Activated gamma-delta T cell (primary cell): ENCODE data around the gene EIF4G3.
"Not testable (repeated sequence)": the region's sequence is repeated elsewhere in the genome, so short reads cannot be mapped to it uniquely, and the experiment has no call there.

ENCODE experiments used
- DNase-seq: peaks from one replicate; lab custom pipeline; 2025; lab: John Stamatoyannopoulos, UW

Gene EIF4G3

DNA sequence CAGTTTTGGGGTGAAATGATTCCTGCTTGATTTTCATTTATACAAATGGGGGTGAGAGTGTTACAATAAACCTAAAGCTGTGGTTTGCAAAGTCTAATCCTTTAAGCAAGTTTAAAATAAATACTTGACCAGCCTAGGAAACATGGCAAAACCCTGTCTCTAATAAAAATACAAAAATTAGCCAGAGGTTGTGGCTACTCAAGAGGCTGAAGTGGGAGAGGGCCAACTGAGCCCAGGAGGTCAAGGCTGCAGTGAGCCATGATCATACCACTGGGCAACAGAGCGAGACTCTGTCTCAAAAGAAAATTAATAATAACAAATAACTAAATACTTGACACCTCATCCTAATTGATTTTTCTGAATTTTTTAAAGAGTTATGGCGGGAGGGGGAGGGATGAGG lies 110.8 kb downstream of the EIF4G3 start:
- DNase-seq = no peak

DNA sequence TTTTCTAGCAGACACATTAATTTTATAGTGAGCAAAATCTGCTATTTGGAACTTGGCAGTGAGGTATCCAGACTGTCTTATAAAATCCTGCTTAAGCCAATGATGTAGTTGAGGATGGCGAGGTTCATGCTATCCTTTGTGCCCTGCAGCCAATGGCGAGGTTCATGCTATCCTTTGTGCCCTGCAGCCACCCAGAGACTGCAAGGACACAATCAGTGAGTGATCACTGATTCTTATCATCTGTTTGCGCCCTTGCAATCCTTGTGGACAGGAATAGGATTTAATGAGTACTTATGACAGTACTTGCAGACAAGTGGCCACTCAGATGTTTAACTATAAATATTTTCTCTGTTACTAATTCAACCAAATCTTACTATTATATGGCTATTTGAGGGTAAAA lies 112.6 kb downstream of the EIF4G3 start:
- no peak for DNase-seq

DNA sequence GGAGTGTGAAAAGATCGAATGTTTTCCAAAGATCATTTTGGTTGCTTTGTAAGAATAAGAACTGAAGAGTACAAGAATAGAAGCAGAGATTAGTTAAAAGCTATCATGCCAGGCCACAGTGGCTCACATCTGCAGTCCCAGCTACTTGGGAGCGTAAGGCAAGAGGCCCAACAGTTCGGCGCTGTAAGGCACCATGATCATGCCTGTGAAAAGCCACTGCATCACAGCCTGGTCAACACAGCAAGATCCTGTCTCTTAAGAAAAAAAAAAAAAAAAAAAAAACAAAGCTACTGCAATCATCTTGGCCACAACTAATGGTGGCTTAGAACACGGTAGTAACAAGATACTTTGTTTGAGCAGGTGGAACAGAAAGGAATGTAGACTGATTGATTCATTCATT lies 116.2 kb downstream of the EIF4G3 start:
- DNase-seq = no peak

DNA sequence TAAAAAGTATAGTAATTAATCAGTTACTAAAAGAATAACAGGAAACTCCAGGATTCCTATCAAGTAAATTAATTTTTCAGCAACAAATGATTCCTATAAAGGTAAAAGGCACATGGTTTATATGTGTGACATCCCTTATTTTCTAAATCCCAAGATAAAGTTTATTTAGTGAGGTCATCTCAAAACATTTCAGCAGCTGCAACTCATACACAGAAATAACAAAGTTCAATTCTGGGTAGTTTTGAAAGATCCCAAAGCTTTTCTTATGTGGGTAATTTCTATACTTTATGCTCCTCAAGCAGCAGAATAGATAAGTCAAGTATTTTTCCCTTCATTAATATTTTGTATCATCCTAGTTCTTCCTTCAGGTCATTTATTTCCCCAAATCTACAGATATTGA lies 117.7 kb downstream of the EIF4G3 start:
- DNase-seq = no peak

DNA sequence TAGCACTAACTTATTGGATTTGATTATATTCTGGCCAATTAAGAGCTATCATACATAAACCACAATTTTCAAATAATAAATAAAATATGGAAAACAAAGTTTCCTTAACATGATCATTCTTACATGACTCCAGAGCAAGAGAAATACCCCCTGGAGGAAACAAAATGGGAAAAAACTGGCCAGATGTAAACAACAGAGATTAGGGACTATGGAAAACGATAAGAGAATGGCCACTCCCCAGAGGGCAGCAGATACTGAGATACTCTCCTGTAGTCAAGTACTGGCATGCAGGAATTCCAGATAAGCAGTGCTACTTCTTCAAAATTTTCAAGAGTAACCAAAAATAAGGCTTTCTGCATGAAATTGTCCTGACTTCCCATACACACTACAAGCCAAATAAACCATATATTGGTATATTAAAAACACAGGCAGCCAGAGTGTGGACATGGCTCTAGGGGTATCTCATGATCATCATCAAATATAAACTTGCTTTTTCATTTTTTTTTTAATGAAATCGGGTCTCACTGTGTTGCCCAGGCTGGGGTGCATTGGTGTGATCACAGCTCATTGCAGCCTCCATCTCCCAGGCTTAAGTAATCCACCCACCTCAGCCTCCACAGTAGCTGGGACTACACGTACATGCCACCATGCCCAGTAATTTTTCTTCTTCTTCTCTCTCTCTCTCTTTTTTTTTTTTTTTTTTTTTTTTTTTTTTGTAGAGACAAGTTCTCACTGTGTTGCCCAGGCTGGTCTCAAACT lies 118.5 kb downstream of the EIF4G3 start:
- no peak for DNase-seq

DNA sequence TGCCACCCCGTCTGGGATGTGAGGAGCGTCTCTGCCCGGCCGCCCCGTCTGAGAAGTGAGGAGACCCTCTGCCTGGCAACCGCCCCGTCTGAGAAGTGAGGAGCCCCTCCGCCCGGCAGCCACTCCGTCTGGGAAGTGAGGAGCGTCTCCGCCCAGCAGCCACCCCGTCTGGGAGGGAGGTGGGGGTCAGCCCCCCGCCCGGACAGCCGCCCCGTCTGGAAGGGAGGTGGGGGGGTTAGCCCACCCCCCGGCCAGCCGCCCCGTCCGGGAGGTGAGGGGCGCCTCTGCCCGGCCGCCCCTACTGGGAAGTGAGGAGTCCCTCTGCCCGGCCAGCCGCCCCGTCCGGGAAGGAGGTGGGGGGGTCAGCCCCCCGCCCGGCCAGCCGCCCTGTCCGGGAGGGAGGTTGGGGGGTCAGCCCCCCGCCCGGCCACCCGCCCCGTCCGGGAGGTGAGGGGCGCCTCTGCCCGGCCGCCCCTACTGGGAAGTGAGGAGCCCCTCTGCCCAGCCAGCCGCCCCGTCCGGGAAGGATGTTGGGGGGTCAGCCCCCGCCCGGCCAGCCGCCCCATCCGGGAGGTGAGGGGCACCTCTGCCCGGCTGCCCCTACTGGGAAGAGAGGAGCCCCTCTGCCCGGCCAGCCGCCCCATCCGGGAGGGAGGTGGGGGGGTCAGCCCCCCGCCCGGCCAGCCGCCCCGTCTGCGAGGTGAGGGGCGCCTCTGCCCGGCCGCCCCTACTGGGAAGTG lies 123.3 kb downstream of the EIF4G3 start:
- not testable (repeated sequence) for DNase-seq

DNA sequence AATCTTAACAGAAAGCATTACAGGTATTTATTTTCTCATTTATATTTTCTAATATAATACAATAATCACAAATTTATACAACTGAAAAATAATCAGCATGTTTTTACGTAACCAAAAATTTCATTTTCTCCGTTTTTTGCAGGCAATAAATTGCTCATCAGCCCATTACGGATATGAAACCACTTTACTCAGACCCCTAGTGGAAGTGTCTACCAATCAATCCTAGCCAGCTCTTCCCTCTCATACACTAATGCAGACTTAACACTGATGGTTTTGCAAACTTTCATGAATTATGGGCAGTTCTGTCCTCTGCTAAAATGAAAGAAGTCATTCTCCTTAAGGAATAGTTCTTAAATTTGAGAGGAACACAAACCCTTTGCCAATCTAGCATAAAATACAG lies 124.7 kb downstream of the EIF4G3 start:
- DNase-seq = no peak

DNA sequence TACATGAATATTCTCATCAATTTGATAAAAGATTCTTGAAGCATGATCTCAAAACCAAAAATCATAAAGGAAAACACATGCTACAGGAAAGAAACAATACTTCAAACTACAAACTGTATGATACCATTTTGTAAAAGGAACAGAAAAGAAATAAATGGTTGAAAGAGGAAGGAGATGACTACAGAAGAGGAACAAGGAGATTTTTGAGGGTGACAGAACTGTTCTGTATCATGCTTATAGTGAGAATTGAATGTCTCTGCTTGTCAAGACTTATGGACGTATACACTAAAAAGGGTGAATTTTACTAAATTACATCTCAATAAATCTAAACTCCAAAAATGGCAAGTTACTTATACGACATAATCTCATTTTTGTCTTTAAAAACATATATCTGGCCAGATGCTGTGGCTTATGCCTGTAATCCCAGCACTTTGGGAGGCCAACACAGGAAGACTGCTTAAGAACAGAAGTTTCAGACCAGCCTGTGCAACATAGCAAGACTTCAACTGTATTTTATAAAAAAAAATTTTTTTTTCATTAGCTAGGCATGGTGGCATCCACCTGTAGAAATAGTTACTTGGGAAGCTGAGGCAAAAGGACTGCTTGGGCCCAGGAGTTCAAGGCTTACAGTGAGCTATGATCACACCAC lies 125.4 kb downstream of the EIF4G3 start:
- DNase-seq = no peak

DNA sequence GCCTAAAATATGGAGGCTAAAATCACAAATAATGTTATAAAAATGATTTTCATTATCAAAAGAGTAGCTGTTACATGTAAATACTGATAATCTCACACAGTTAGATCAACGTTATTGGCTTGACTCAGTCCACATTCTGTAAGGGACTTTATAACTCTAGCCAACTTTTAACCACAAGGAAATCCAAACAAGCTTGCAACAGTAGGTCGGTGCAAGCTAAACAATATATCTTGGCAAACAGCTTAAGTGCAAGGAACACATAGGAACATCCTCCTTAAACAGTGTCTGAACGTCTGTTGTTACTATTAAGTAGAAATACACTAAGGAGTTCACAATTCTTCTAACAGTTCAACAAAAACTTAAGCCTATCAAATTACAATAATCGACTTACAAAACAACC lies 126.7 kb downstream of the EIF4G3 start:
- DNase-seq = no peak

DNA sequence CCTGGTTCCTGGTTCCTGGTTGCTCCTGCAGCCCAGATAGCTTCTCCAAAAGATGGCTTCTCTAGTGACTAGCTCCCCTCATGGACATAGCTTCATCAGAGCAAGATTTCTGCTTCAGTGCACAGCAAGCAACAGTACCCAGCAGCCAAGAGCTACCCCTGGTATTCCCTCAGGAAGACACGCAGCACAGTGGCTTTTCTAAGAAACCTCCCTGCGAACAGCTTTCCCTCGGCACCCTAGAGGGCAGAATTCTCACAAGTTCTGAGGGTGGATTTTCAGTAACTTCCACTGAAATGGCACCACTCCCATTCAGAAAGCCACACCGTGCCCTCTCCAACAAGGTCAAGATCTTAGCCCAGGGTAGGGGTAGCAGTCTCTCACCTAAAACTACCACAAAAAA lies 128.2 kb downstream of the EIF4G3 start:
- DNase-seq = no peak

DNA sequence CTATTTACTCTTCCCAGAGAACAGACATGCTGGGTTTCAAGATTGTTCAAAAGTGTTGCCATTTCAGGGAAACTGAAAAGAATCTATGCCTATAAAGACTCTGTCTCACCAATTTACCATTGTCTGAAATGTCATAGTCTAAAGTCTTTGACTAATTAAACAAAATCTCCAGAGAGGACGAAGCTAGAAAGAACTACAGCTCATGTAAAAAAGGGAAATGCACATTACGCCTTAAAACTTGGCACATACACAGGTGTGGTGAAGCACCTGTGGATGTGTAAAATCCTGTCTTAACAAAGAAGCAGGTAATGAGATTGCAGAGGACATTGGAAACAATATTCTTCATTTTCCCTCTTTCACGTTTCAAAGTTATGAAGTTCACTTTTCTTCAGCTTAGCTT lies 130.6 kb downstream of the EIF4G3 start:
- DNase-seq = no peak

DNA sequence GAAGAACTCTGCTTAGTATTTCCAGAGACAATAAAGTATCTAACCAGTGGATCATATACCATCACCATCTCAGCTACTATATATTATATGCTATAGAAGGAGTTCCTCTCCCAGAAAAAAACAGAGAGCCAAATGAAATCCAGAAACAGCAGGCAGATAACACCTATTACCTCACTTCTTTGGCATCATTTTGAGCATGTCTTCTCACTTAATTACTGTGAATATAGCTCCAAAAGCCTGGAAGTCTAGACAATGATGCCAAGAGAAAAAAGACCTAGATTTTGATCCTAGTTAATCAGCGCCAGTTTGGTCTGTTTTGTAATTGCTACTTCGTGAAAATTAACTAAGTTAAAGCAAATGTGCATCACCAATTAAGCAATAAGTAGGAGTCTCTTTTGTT lies 131.3 kb downstream of the EIF4G3 start:
- no peak for DNase-seq

DNA sequence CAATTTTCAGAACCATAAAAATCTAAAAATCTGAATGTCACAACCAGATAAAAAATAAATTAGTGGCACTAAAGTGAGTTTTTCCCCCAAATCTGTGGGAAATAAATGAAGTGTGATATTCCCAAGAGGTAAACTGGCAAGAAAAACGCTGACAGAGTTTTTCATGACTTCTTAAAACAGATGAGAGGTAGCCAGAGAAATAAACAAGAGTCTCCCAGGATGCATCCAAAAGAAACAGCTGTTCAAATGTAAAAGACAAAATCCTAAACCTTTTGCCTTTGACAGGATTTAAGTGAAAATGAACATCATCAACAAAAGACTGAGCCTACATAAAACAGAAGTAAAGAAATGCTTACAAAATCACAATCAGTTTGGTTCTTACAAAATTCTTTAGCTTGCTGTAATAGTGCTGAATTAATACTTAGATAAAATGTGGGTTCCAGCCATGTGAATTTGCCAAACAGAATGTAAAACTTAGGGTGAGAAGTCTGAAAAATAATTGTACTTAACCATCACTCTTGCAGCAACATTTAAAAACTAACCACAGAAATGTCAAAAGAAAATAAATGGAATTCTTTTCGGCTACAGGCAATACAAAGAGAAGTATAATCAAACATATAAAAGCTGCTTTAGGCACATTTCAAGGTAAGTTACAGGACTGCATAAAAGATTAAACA lies 133.6 kb downstream of the EIF4G3 start:
- DNase-seq = no peak

DNA sequence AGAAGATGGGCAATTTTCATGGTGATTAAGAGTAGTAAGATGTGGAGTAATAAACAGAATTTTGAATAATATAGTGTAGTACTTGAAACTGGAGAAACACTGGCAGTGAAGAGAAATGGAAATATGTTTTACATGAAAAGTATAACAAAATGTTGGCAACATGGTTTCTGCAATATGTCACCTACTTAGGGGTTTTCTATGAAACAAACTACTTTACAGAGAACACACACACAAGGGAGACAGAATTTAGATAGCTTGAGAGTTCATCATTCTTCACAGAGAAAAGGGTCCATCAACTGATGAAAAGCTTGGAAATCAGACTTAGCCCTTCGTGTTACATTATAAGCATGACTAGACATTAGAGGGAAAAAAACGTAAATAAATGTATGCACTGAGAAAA lies 135.2 kb downstream of the EIF4G3 start:
- no peak for DNase-seq

DNA sequence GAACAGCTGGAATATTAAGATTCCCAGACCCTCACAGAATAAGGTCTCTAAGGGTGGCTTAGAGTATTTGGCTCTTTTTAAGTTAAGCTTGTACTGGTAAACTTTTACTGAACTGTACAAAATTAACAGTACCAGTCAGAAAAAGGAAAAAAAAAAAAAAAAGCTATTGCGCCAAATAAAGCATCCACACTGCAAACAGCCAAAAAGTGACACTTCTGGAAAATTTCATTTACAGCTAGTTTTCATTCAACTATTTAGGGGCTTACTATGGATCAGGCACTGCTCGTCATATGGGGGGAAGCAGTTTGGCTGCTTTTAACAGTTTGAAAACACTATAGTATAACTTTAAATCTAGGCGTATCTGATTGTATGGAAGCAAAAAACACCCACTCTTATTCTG lies 139.6 kb downstream of the EIF4G3 start:
- DNase-seq = no peak

DNA sequence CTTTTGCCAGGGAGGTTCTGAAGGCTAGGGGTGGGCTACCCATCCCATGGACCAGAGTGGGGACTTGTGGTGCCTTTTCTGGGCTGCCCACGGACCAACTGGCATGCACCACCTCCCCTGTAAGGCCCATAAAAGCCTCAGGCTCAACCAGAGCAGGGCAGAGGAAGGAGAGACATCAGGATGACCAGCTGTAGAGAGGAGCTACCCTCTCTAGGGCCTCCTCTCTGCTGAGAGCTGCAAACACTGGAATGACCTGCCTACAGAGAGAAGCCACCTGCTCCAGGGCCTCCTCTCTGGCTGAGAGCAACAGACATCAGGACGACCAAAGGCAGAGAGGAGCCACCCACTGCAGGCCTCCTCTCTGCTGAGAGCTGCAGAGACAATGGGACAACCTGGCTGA lies 140.9 kb downstream of the EIF4G3 start:
- no peak for DNase-seq

DNA sequence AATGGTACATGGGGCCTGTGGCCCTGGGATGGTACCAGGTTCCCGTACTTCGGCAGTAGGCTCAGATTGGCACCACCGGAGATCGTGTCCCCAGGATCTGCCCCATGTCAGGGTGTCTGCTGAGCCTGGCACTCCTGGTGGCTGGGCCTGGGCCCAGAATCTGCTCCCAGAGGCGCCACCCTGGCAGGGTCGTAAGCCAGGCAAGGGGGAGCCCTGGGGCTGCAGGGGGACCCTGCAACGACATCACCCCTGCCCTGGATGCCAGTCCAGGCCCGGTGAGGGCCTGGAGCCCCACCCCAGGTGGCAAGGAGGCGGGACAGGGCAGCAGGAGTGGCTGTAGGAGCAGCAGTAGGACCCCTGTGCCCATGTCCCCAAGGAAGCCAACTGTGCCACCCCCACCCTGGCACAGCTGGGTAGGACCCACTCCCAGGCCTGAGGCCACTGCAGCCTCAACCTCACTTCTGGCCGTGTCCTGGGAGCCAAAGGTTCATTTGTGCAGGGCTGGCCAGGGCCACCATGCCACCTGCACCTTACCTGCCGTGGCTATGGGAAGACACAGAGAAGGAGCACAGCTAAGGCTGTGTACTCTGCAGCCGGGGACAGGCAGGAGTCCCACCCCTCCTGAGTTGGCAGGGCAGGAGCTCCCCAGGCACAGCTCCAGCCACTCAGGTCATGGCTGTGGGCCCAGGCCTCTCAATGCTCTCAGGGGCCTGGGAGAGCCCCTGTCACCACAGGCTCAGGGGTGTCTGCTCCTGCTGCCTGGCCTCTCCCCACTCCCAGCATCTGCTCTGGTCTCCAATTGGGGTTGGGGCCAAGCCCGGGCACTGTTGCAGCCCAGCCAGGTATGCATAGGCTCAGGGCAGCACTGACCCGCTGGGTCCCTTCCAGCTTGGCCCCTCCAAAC lies 141.7 kb downstream of the EIF4G3 start:
- no peak for DNase-seq

DNA sequence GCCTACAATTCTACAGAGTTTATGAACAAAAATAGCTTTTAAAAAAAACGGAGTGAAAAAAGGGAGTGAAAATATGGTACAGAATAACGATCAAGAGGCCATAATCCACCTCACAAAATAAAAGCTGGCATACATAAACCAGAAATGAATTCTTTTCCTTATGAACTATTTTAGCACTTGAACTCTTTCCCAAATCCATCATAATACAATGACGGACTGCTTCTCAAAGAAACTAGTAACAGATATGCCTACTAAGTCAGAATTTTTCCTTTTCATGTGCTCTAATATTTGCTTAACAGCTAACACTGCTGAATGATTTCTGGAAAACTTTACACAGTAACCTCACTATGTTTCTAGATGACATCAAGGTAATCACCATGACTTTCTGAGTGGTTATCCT lies 144.0 kb downstream of the EIF4G3 start:
- no peak for DNase-seq

DNA sequence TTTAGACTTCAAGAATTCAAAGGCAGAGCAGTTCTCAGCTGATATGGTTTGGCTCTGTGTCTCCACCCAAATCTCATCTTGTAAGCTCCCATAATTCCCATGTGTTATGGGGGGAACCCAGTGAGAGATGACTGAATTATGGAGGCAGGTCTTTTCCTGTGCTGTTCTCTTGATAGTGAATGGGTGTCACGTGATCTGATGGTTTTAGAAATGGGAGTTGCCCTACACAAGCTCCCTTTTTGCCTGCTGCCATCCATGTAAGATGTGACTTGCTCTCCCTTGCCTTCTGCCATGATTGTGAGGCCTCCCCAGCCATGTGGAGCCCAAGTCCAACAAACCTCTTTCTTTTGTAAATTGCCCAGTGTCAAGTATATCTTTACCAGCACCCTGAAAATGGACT lies 146.5 kb downstream of the EIF4G3 start:
- DNase-seq = no peak

DNA sequence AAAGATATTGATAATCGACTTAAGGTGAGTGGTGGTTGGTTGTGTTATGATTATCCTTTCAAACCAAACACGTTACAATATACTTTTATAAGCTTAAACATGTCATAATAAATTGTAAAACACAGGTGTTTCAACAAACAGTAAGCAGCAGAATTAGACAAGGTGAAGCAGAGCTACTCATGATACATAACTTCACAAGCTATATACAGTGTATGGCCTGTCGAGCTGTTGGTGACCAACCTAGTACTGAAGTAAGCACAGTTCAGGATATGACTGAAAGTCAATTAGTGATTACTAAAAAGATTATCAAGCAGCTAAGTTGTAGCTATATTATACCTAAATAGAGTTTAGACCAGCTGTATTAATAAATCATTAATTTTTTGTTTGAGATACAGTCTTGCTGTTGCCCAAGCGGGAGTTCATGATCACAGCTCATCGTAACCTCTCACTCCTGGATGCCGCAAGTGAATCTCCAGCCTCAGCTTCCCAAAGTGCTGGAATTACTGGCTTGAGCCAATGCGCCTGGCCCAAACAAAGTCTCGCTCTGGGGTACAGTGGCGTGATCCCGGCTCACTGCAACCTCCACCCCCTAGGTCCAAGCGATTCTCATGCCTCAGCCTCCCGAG lies 148.1 kb downstream of the EIF4G3 start:
- no peak for DNase-seq

DNA sequence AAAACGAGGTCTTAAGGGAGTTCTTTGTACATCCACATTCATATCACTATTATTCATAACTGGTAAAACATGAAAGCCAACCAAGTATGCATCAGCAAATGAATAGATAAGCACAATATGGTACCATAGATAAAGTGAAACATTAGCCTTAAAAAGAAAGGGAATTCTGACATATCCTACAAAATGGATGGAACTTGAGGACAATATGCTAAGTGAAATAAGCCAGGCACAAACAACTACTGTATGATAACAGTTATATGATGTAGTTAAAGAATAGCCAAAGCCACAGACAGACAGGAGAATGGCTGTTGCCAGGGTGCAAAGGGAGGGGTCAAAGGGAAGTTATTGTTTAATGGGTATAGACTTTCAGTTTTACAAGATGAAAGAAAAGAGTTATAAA lies 148.9 kb downstream of the EIF4G3 start:
- no peak for DNase-seq
